Neural cell (in vitro differentiated cells): Measurements from ENCODE around the gene SLC39A10. TPM values are rescaled to one million over a fixed set of nuclear protein-coding genes. Genes with fewer than 3 reads are reported as not detected.

Experiments
- H2AFZ ChIP-seq: fragments of 200-600, 300-800 bp; sonication (generic), shearing (Covaris generic); 2 replicates; pipeline ENCODE4 v1.6.0; 2014; ENCODE audit warnings: low read depth, mild to moderate bottlenecking, antibody characterized with exemption, low read length, moderate library complexity
- H3F3A ChIP-seq: fragments of 200-600 bp; shearing (Covaris generic); 2 replicates; pipeline ENCODE4 v1.6.1; 2016; ENCODE audit warnings: mild to moderate bottlenecking, moderate library complexity, mixed read lengths, antibody characterized with exemption, low read length; ENCODE audit not compliant: insufficient read depth, poor library complexity, severe bottlenecking
- H3K27ac ChIP-seq: fragments of 200-600, 300-800 bp; sonication (generic), shearing (Covaris generic); 2 replicates; pipeline ENCODE4 v1.5.1; 2014; ENCODE audit warnings: mild to moderate bottlenecking, low read length, moderate library complexity
- H3K27me3 ChIP-seq: fragments of 300-800, 200-600 bp; sonication (generic), shearing (Covaris generic); 2 replicates; pipeline ENCODE4 v1.6.0; 2014; ENCODE audit warnings: mild to moderate bottlenecking, low read depth, low read length, moderate library complexity; ENCODE audit not compliant: insufficient read depth
- H3K36me3 ChIP-seq: fragments of 300-800, 200-600 bp; sonication (generic), shearing (Covaris generic); 2 replicates; pipeline ENCODE4 v1.5.1; 2014; ENCODE audit warnings: mild to moderate bottlenecking, antibody characterized with exemption, low read length, moderate library complexity; ENCODE audit not compliant: insufficient read depth
- H3K4me2 ChIP-seq: fragments of 300-800, 200-600 bp; sonication (generic), shearing (Covaris generic); 2 replicates; pipeline ENCODE4 v1.6.0; 2014; ENCODE audit warnings: mild to moderate bottlenecking, low read length
- H3K4me3 ChIP-seq: fragments of 300-800, 200-600 bp; sonication (generic), shearing (Covaris generic); 2 replicates; pipeline ENCODE4 v1.5.1; 2014; ENCODE audit warnings: mild to moderate bottlenecking, low read length, moderate library complexity
- H3K79me2 ChIP-seq: fragments of 200-600 bp; shearing (Covaris generic); replicated peaks from 2 replicates; pipeline ENCODE4 v1.6.0; 2014; ENCODE audit warnings: mild to moderate bottlenecking, low read length, moderate library complexity; ENCODE audit not compliant: insufficient read depth
- H3K9ac ChIP-seq: fragments of 300-800, 200-600 bp; sonication (generic), shearing (Covaris generic); 2 replicates; pipeline ENCODE4 v1.6.1; 2016; ENCODE audit warnings: mild to moderate bottlenecking, low read length, mixed read lengths
- H3K9me2 ChIP-seq: fragments of 200-600 bp; shearing (Covaris generic); 2 replicates; pipeline ENCODE4 v1.6.1; 2016; ENCODE audit warnings: mild to moderate bottlenecking, low read length, mixed read lengths; ENCODE audit not compliant: insufficient read depth
- H3K9me3 ChIP-seq: fragments of 200-600, 300-800 bp; sonication (generic), shearing (Covaris generic); 2 replicates; pipeline ENCODE4 v1.6.1; 2016; ENCODE audit warnings: mild to moderate bottlenecking, mixed run types, low read length, moderate library complexity, mixed read lengths
- H4K20me1 ChIP-seq: fragments of 200-600 bp; shearing (Covaris generic); 2 replicates; pipeline ENCODE4 v1.6.1; 2016; ENCODE audit warnings: mild to moderate bottlenecking, mixed run types; ENCODE audit not compliant: insufficient read depth
- EP300 ChIP-seq: fragments of 450-650 bp; conservative IDR thresholded peaks from 2 replicates; pipeline ENCODE4 v1.6.1; 2014; ENCODE audit warnings: antibody characterized with exemption, mild to moderate bottlenecking, moderate library complexity; ENCODE audit not compliant: poor library complexity, severe bottlenecking
- EZH2 ChIP-seq: fragments of 200-600, 300-800 bp; shearing (Covaris generic), sonication (generic); IDR thresholded peaks from 2 replicates; pipeline ENCODE4 v1.6.1; 2014; ENCODE audit warnings: antibody characterized with exemption, low read length, borderline replicate concordance, mild to moderate bottlenecking; ENCODE audit not compliant: insufficient read depth, poor library complexity, severe bottlenecking
- MXI1 ChIP-seq: fragments of 450-650 bp; conservative IDR thresholded peaks from 2 replicates; pipeline ENCODE4 v1.6.1; 2014; ENCODE audit warnings: antibody characterized with exemption, mild to moderate bottlenecking; ENCODE audit not compliant: poor library complexity, severe bottlenecking
- POLR2AphosphoS5 ChIP-seq: IDR thresholded peaks from 2 replicates; pipeline ENCODE4 v1.6.1; 2012
- RAD21 ChIP-seq: fragments of 450-650 bp; conservative IDR thresholded peaks from 2 replicates; pipeline ENCODE4 v1.6.1; 2014; ENCODE audit warnings: antibody characterized with exemption, mild to moderate bottlenecking, moderate library complexity
- SMC3 ChIP-seq: fragments of 450-650 bp; conservative IDR thresholded peaks from 2 replicates; pipeline ENCODE4 v1.6.1; 2014; ENCODE audit warnings: antibody characterized with exemption, mild to moderate bottlenecking, moderate library complexity; ENCODE audit not compliant: poor library complexity
- TAF1 ChIP-seq: IDR thresholded peaks from 2 replicates; pipeline ENCODE4 v1.6.1; 2012; ENCODE audit warnings: low read depth
- polyA plus RNA-seq: library from polyadenylated mRNA; depleted of rRNA; stranded (reverse); fragments of >200 nt; gene quantifications from 2 replicates; pipeline ENCODE4 v1.2.3, GENCODE V29; 2014
- TF ChIP-seq, protein P1 (sequence below): fragments of 450-650 bp; IDR thresholded peaks from 2 replicates; pipeline ENCODE4 v1.5.1; 2014; ENCODE audit warnings: antibody characterized with exemption, mild to moderate bottlenecking, moderate library complexity; ENCODE audit not compliant: poor library complexity, severe bottlenecking
- TF ChIP-seq, protein P2 (sequence below): IDR thresholded peaks from 2 replicates; pipeline ENCODE4 v1.6.1; 2012; ENCODE audit warnings: borderline replicate concordance

The SLC39A10 gene
- polyA plus RNA-seq, 1 donor from 2014 or later = 71.7 TPM

DNA sequence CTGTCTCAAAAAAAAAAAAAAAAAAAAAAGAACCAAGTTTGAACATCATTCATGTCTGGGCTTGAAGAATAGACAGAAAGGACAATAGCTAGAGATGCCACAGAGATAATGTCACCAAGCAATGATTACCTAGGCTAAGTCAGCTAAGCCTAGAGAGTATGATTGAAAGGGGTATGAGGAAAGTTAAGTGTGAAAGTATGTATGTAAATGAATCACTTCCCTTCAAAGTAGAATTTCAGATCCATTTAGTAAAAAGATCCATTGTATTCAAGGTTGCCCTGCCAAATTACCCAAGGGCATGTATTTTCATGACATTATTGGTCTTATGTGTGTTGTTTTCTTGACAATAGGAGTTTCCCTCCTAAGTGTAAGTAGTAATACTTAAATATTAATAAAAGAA, 34.1 kb upstream of the SLC39A10 start:
- no peaks in the 10 kb centered on the region for H3K27me3 ChIP-seq
- no peaks in the 10 kb centered on the region for H3K9me3 ChIP-seq
- no peak overlapping the region for H3K4me3 ChIP-seq
- TF ChIP-seq, protein P1, sequence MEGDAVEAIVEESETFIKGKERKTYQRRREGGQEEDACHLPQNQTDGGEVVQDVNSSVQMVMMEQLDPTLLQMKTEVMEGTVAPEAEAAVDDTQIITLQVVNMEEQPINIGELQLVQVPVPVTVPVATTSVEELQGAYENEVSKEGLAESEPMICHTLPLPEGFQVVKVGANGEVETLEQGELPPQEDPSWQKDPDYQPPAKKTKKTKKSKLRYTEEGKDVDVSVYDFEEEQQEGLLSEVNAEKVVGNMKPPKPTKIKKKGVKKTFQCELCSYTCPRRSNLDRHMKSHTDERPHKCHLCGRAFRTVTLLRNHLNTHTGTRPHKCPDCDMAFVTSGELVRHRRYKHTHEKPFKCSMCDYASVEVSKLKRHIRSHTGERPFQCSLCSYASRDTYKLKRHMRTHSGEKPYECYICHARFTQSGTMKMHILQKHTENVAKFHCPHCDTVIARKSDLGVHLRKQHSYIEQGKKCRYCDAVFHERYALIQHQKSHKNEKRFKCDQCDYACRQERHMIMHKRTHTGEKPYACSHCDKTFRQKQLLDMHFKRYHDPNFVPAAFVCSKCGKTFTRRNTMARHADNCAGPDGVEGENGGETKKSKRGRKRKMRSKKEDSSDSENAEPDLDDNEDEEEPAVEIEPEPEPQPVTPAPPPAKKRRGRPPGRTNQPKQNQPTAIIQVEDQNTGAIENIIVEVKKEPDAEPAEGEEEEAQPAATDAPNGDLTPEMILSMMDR = no peak
- TF ChIP-seq, protein P2, sequence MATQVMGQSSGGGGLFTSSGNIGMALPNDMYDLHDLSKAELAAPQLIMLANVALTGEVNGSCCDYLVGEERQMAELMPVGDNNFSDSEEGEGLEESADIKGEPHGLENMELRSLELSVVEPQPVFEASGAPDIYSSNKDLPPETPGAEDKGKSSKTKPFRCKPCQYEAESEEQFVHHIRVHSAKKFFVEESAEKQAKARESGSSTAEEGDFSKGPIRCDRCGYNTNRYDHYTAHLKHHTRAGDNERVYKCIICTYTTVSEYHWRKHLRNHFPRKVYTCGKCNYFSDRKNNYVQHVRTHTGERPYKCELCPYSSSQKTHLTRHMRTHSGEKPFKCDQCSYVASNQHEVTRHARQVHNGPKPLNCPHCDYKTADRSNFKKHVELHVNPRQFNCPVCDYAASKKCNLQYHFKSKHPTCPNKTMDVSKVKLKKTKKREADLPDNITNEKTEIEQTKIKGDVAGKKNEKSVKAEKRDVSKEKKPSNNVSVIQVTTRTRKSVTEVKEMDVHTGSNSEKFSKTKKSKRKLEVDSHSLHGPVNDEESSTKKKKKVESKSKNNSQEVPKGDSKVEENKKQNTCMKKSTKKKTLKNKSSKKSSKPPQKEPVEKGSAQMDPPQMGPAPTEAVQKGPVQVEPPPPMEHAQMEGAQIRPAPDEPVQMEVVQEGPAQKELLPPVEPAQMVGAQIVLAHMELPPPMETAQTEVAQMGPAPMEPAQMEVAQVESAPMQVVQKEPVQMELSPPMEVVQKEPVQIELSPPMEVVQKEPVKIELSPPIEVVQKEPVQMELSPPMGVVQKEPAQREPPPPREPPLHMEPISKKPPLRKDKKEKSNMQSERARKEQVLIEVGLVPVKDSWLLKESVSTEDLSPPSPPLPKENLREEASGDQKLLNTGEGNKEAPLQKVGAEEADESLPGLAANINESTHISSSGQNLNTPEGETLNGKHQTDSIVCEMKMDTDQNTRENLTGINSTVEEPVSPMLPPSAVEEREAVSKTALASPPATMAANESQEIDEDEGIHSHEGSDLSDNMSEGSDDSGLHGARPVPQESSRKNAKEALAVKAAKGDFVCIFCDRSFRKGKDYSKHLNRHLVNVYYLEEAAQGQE = no peak
- TF ChIP-seq POLR2AphosphoS5 (no peak), EZH2 (no peak), SMC3 (no peak), TAF1 (no peak), EP300 (no peak), RAD21 (no peak)
- H3K4me2 ChIP-seq = no peak overlapping the region
- no peaks in the 10 kb centered on the region for H4K20me1 ChIP-seq
- no peaks in the 10 kb centered on the region for H3K36me3 ChIP-seq
- H3K79me2 ChIP-seq = no peaks in the 10 kb centered on the region
- no peak overlapping the region for H3K9ac ChIP-seq
- H3K27ac ChIP-seq = no peak overlapping the region
- H3K9me2 ChIP-seq = no peaks in the 10 kb centered on the region
- H3F3A ChIP-seq = no peaks in the 10 kb centered on the region
- H2AFZ ChIP-seq = no peak overlapping the region

- no peaks in the 10 kb centered on the region for H3K27me3 ChIP-seq
- H3K4me3 ChIP-seq = no peak overlapping the region
- no peak overlapping the region for H3K9ac ChIP-seq
- H3K36me3 ChIP-seq = no peaks in the 10 kb centered on the region
- TF ChIP-seq POLR2AphosphoS5 (no peak), TAF1 (no peak), SMC3 (no peak), EZH2 (no peak), EP300 (no peak), MXI1 (no peak), RAD21 (no peak)
- TF ChIP-seq, protein P1 = no peak
- TF ChIP-seq, protein P2 = no peak
- no peaks in the 10 kb centered on the region for H3K9me2 ChIP-seq
- no peaks in the 10 kb centered on the region for H4K20me1 ChIP-seq
- no peaks in the 10 kb centered on the region for H3K9me3 ChIP-seq
- H3F3A ChIP-seq = no peaks in the 10 kb centered on the region
- no peaks in the 10 kb centered on the region for H3K79me2 ChIP-seq
- H3K27ac ChIP-seq = no peak overlapping the region
- no peak overlapping the region for H2AFZ ChIP-seq
- H3K4me2 ChIP-seq = no peak overlapping the region
These were observed 30.5 kb upstream of the SLC39A10 start for GRCh38 chr2:195626507-195626906.
